GM21529 (cell line): ENCODE results near the gene RASGEF1C.

Experiments
- ATAC-seq: cut with Tn5 transposase; IDR thresholded peaks from one replicate; pipeline ENCODE4 v1.9.1; 2021; ENCODE audit not compliant: unreplicated experiment

RASGEF1C gene

GRCh38 chr5:180120237-180121101, 88.5 kb downstream of the RASGEF1C start:
- ATAC-seq, result no peak

GRCh38 chr5:180119903-180120236, 89.1 kb downstream of the RASGEF1C start:
- no peak for ATAC-seq

- ATAC-seq, result no peak
Observed at GRCh38 chr5:180119031-180119902, 89.7 kb downstream of the RASGEF1C start.

- no peak for ATAC-seq
Observed at GRCh38 chr5:180118391-180118791, 90.6 kb downstream of the RASGEF1C start.

DNA sequence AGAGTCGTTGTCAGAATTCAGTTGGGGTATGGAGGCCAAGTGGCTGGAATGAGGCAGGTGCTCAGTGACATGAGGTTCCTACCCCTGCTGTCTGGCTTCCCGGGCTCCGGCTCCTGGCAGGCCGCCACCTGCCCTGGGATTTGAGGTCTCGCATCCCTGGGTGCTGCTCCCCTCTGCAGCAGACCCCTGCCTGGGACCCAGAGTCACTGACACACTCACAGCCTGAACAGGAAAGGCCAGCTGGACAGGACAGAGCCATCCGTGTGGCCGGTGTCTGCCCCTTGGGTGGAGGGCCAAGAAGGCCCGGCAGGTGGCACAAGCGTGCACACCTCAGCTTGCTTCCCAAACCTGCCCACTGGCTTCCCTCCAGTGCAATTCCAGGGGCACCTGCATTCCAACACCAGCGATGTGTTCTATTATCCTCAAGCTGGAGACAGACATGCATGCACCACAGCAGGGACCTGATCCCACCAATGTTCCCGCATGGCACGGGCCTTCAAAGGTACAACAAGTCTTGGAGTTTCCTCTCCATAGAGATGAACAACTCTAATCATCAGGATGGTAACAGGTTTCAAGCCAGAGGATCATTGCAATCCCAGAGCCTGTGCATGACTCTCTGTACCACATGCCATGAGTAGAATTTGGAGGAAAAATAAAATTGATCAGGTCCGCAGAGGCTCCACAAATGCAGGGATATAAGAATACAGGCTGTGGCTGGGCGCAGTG, 91.8 kb downstream of the RASGEF1C start:
- no peak for ATAC-seq

- no peak for ATAC-seq
Observed at GRCh38 chr5:180116077-180116999, 92.7 kb downstream of the RASGEF1C start.

GRCh38 chr5:180115326-180116076, 93.5 kb downstream of the RASGEF1C start:
- ATAC-seq, result no peak

- no peak for ATAC-seq
Observed at GRCh38 chr5:180114304-180115003, 94.6 kb downstream of the RASGEF1C start.

GRCh38 chr5:180113660-180114303, 95.2 kb downstream of the RASGEF1C start:
- no peak for ATAC-seq

DNA sequence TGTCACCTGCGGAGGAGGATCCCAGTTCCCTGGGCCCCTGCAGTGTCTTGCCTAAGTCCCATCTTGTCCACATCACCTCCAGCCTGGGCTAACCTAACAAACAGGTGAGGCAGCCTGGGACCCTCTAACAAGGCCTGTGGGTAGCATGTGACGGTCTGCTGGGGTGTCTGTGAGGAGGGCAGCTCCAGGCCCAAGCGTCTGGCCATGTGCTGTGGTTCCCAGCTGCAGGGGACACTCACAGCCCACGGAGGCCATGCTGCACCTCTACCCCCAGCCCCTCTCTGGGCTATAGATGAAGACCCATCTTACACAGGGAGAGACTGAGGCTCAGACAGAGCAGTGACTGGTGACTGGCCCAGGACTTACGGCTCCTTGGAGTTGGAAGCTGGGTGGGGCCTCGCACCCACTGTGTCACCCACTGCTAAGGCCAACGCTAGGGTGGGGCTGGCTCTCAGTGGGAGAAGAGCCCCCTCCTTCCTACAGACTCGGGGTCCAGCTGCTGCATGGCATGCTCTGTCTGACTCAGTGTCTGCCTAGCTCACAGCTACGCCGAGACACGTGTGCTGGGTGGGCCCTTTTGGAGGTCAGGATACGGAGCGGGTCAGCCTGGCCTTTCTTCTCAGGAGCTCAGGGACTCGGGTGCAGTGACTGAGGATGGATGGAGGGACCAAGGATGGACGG, 96.7 kb downstream of the RASGEF1C start:
- ATAC-seq, result no peak

DNA sequence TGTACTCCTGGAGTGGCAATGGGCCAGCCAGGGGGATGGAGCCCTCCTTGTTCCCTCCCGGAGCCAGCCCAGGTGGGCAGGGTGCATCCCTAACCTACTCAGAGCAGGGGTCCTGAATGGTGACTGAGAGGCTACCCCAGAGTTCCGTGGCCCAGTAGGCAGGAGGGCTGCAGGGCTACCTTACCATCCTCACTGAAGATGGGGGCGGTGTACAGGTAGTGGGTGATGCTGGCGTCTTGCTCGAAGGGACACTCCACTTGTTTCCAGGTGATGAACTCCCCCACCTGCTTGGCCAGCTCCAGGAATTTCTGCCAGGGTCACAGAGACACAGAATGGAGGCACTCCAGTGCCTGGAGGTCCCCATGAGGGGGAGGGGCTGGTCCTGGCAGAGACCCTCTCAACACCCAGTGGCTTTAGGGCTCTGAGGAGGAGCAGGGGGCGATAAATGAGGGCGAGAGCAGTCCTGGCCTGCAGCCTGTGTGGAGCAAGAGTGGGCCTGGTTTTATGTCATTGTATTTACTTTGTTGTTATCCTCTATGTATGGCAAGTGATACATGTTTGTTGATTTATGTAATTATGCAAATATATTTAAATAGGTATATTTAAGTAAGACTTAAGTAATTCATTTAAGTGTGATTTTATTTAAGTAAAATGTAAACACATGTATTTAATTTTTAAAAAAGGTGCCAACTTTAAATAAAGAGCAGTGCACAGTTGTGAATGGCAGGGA, 97.6 kb downstream of the RASGEF1C start:
- no peak for ATAC-seq

- no peak for ATAC-seq
Observed at GRCh38 chr5:180109920-180110319, 99.1 kb downstream of the RASGEF1C start.

- no peak for ATAC-seq
Observed at GRCh38 chr5:180107005-180107404, 102.0 kb downstream of the RASGEF1C start.

- ATAC-seq, result no peak
Observed at GRCh38 chr5:180105827-180106312, 103.1 kb downstream of the RASGEF1C start.

DNA sequence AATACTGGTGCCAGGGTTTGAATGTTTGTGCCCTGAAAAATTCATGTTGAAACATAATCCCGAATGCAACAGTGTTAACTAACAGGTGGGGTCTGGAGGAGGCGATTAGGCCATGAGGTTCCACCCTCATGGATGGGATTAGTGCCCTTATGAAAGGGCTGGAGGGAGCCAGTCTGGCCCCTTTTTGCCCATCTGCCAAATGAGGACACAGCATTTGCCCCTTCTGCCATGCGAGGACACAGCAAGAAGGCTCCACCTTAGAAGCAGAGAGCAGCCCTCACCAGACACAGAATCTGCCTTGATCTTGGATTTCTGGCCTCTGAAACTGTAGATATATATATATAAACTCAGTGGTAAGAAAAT, 104.9 kb downstream of the RASGEF1C start:
- no peak for ATAC-seq

GRCh38 chr5:180103487-180104167, 105.4 kb downstream of the RASGEF1C start:
- ATAC-seq, result no peak

- ATAC-seq, result no peak
Observed at GRCh38 chr5:180102636-180103035, 106.4 kb downstream of the RASGEF1C start.
